Prostate gland (tissue), 2 donors: ENCODE measurements around the gene CCR9. TPM values are rescaled to one million over a fixed set of nuclear protein-coding genes. Genes with fewer than 3 reads are reported as not detected.

Experiments used
- DNase-seq: peaks from one replicate; pipeline ENCODE4 v3.0.0-alpha.2; 2019; ENCODE audit warnings: low spot score
- H3K27ac ChIP-seq, 2 donors: fragments of 200-600 bp; sonication (generic); 2 replicates each; pipeline ENCODE4 v1.5.1; 2017 to 2019
- H3K27me3 ChIP-seq: fragments of 200-600 bp; sonication (generic); replicated peaks from 2 replicates; pipeline ENCODE4 v1.5.1; 2019; ENCODE audit not compliant: insufficient read depth
- H3K36me3 ChIP-seq, 2 donors: fragments of 200-600 bp; sonication (generic); 1 replicate in 1 of 2; 2 replicates in 1 of 2; pipeline versions ENCODE4 v1.5.1 to v1.8.1; 2017 to 2019
- H3K4me1 ChIP-seq: fragments of 200-600 bp; sonication (generic); replicated peaks from 2 replicates; pipeline ENCODE4 v1.5.1; 2019
- H3K4me3 ChIP-seq, 2 donors: fragments of 200-600 bp; sonication (generic); 2 replicates each; pipeline ENCODE4 v1.5.1; 2017 to 2019
- H3K9me3 ChIP-seq: fragments of 200-600 bp; sonication (generic); 2 replicates; pipeline ENCODE4 v1.5.1; 2017
- CTCF ChIP-seq, 4 experiments: fragments of 200-600 bp in 2 of 4; fragments of 450-650 bp in 2 of 4; sonication (generic) in 2 of 4; IDR thresholded peaks; 1 replicate in 3 of 4; 2 replicates in 1 of 4; pipeline ENCODE4 v1.5.1; 2016 to 2019; ENCODE audit warnings: antibody characterized with exemption in 4 of 4, mild to moderate bottlenecking in 2 of 4, moderate library complexity in 2 of 4
- POLR2A ChIP-seq: fragments of 450-650 bp; IDR thresholded peaks from one replicate; pipeline ENCODE4 v1.6.1; 2016; ENCODE audit warnings: antibody characterized with exemption, mild to moderate bottlenecking
- POLR2AphosphoS5 ChIP-seq: sonication (generic); formaldehyde crosslinking; IDR thresholded peaks from one replicate; pipeline ENCODE4 v1.6.1; 2017; ENCODE audit warnings: antibody characterized with exemption
- WGBS: methylation state at CpG from one replicate; pipeline ENCODE4 v1.1.5; 2018; 5-methylcytosine and 5-hydroxymethylcytosine counted together
- intact Hi-C: fragments of 100-400 bp; cut with DNase I; formaldehyde crosslinking; loops from one replicate; pipeline ENCODE4 v1.14.2; 2022
- total RNA-seq, 2 donors: library from RNA; depleted of rRNA; stranded (reverse); fragments of >200 nt; gene quantifications; one replicate each; pipeline ENCODE4 v1.1.0, GENCODE V29; 2016

The CCR9 gene
- total RNA-seq, 2 donors from 2014 or later: 0.09 TPM; not detected in 1

GRCh38 chr3:45931496-45931895, 45.2 kb downstream of the CCR9 start:
- no peak overlapping the region for H3K4me3 ChIP-seq
- H3K36me3 ChIP-seq: peaks cover 0 to 13% of the 10 kb centered on the region in 2 donors
- intact Hi-C loops: loop anchor here (5.0 kb wide), 1 partner anchor 169 kb away; no protein-coding TSS in a partner anchor
- H3K27ac ChIP-seq: no peak overlapping the region
- H3K4me1 ChIP-seq: no peaks in the 10 kb centered on the region
- 86% methylated on average over 6 of the region's 6 CpGs for WGBS
- H3K9me3 ChIP-seq: no peaks in the 10 kb centered on the region
- H3K27me3 ChIP-seq: no peaks in the 10 kb centered on the region
- no peak for DNase-seq
- no peak for TF ChIP-seq CTCF (IDR thresholded peaks at IDR 0.05)

GRCh38 chr3:45932112-45932511, 45.8 kb downstream of the CCR9 start:
- H3K9me3 ChIP-seq: no peaks in the 10 kb centered on the region
- H3K4me3 ChIP-seq: no peak overlapping the region
- 90% methylated on average over 4 of the region's 4 CpGs for WGBS
- H3K36me3 ChIP-seq: peaks cover 0 to 14% of the 10 kb centered on the region in 2 donors
- H3K4me1 ChIP-seq: no peaks in the 10 kb centered on the region
- no peak overlapping the region for H3K27ac ChIP-seq
- intact Hi-C loops: loop anchor here (5.0 kb wide), 1 partner anchor 170 kb away; no protein-coding TSS in a partner anchor
- no peak for DNase-seq
- no peaks in the 10 kb centered on the region for H3K27me3 ChIP-seq
- no peak for TF ChIP-seq POLR2AphosphoS5
- TF ChIP-seq POLR2A: no peak
- TF ChIP-seq CTCF (IDR thresholded peaks at IDR 0.05): no peak

- DNase-seq: no peak
- intact Hi-C loops: loop anchor here (5.0 kb wide), 1 partner anchor 171 kb away; no protein-coding TSS in a partner anchor
- TF ChIP-seq CTCF (IDR thresholded peaks at IDR 0.05) (no peak), POLR2AphosphoS5 (no peak), POLR2A (no peak)
- Histone ChIP-seq H3K36me3 (peaks cover 0 to 20% of the 10 kb centered on the region in 2 donors), H3K4me1 (no peaks in the 10 kb centered on the region), H3K27ac (no peak overlapping the region), H3K4me3 (no peak overlapping the region), H3K27me3 (no peaks in the 10 kb centered on the region), H3K9me3 (no peaks in the 10 kb centered on the region)
- WGBS: 78% methylated on average over 4 of the region's 4 CpGs
These were observed 47.2 kb downstream of the CCR9 start for GRCh38 chr3:45933591-45933990.

GRCh38 chr3:45936261-45936660, 49.9 kb downstream of the CCR9 start:
- intact Hi-C loops: no loop called here
- no peaks in the 10 kb centered on the region for H3K9me3 ChIP-seq
- no peak for TF ChIP-seq CTCF (IDR thresholded peaks at IDR 0.05)
- TF ChIP-seq POLR2A: no peak
- no peak for TF ChIP-seq POLR2AphosphoS5
- H3K27me3 ChIP-seq: no peaks in the 10 kb centered on the region
- no peaks in the 10 kb centered on the region for H3K4me1 ChIP-seq
- no peak overlapping the region for H3K4me3 ChIP-seq
- WGBS: 84% methylated on average over 9 of the region's 9 CpGs
- no peak for DNase-seq
- H3K36me3 ChIP-seq: peaks cover 0 to 14% of the 10 kb centered on the region in 2 donors
- no peak overlapping the region for H3K27ac ChIP-seq

- intact Hi-C loops: loop anchor here (1.0 kb wide), 1 partner anchor 142 kb away; no protein-coding TSS in a partner anchor
- Histone ChIP-seq H3K4me3 (no peak overlapping the region), H3K9me3 (no peaks in the 10 kb centered on the region), H3K27me3 (no peaks in the 10 kb centered on the region), H3K27ac (no peak overlapping the region), H3K36me3 (peaks cover 0 to 14% of the 10 kb centered on the region in 2 donors), H3K4me1 (no peaks in the 10 kb centered on the region)
- no peak for DNase-seq
- WGBS: 88% methylated on average over 8 of the region's 8 CpGs
- TF ChIP-seq POLR2A (no peak), CTCF (IDR thresholded peaks at IDR 0.05) (no peak), POLR2AphosphoS5 (no peak)
These were observed 51.1 kb downstream of the CCR9 start for GRCh38 chr3:45937206-45938042.
